Upper lobe of left lung (tissue), 4 donors: ENCODE results near the gene SGCA.

ENCODE experiments used
- CTCF ChIP-seq, 6 experiments: fragments of 450-650 bp in 4 of 6; fragments of 200-600 bp in 2 of 6; sonication (generic) in 2 of 6; IDR thresholded peaks; one replicate each; pipeline ENCODE4 v1.5.1; 2016 to 2019; ENCODE audit warnings: antibody characterized with exemption in 6 of 6
- POLR2A ChIP-seq, 4 donors: fragments of 450-650 bp; IDR thresholded peaks; one replicate each; pipeline ENCODE4 v1.5.1; 2016 to 2017; ENCODE audit warnings: antibody characterized with exemption in 4 of 4, mild to moderate bottlenecking in 2 of 4

- no peak for TF ChIP-seq CTCF (IDR thresholded peaks at IDR 0.05)
- TF ChIP-seq POLR2A (IDR thresholded peaks at IDR 0.05) = no peak
These were observed 32.1 kb upstream of the SGCA start for GRCh38 chr17:50133769-50134099.
